IPS-15b (cell line): ENCODE measurements around the gene PRKAR1B.
"Not testable (repeated sequence)": the region's sequence is repeated elsewhere in the genome, so short reads cannot be mapped to it uniquely, and the experiment has no call there.

Experiments used
- H3K27me3 ChIP-seq: one replicate; pipeline ENCODE4 v1.6.1; 2013; ENCODE audit warnings: low read length; ENCODE audit not compliant: control insufficient read depth, insufficient read depth
- H3K36me3 ChIP-seq: one replicate; pipeline ENCODE4 v1.6.1; 2013; ENCODE audit warnings: low read length; ENCODE audit not compliant: control insufficient read depth, insufficient read depth
- H3K4me1 ChIP-seq: one replicate; pipeline ENCODE4 v1.6.1; 2013; ENCODE audit warnings: mild to moderate bottlenecking, low read length; ENCODE audit not compliant: control insufficient read depth, insufficient read depth
- H3K4me3 ChIP-seq: one replicate; pipeline ENCODE4 v1.5.1; 2013; ENCODE audit warnings: low read depth, low read length
- H3K9ac ChIP-seq: one replicate; pipeline ENCODE4 v1.6.1; 2013; ENCODE audit warnings: low read depth, mild to moderate bottlenecking, low read length
- H3K9me3 ChIP-seq: one replicate; pipeline ENCODE4 v1.6.1; 2013; ENCODE audit warnings: mild to moderate bottlenecking, low read length; ENCODE audit not compliant: control insufficient read depth, insufficient read depth

Gene PRKAR1B

DNA sequence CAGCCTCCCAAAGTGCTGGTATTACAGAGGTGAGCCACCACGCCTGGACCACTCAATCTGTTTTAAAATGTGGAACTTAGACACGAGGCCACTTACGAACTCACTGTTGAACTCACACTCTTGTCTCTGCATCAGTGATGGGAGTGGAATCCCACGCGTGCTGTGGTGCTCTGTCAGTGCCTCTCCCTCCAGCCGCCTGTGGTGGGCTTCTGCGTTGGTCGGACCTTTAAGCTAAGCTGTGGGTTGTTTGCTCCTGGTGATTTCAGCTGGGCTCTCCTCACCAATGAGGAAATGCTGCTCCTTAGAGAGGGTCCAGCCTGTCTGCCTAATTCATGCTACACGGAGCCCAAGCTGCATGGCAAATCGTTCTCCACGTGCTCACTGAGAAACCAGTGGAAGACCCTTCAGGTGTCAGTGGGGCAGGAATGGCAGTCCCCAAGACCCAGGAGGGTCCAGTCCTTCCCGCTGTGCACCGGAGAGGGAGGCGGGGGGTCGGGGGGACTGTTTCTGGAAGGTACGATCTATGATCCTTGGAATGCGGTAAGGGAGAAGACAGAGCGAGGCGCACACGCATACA, 17.9 kb upstream of the PRKAR1B start:
- Histone ChIP-seq H3K36me3 (peaks cover 28% of the 10 kb centered on the region), H3K9ac (no peak overlapping the region), H3K27me3 (no peaks in the 10 kb centered on the region), H3K4me1 (no peaks in the 10 kb centered on the region), H3K9me3 (no peaks in the 10 kb centered on the region), H3K4me3 (no peak overlapping the region)

DNA sequence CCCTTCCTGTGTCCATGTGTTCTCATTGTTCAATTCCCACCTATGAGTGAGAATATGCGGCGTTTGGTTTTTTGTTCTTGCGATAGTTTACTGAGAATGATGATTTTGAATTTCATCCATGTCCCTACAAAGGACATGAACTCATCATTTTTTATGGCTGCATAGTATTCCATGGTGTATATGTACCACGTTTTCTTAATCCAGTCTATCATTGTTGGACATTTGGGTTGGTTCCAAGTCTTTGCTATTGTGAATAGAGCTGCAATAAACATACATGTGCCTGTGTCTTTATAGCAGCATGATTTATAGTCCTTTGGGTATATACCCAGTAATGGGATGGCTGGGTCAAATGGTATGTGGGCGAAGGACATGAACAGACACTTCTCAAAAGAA, 17.0 kb upstream of the PRKAR1B start:
- H3K9ac ChIP-seq, H3K4me1 ChIP-seq, H3K27me3 ChIP-seq, H3K4me3 ChIP-seq, H3K9me3 ChIP-seq: not testable (repeated sequence)
- H3K36me3 ChIP-seq = peaks cover 28% of the 10 kb centered on the region

DNA sequence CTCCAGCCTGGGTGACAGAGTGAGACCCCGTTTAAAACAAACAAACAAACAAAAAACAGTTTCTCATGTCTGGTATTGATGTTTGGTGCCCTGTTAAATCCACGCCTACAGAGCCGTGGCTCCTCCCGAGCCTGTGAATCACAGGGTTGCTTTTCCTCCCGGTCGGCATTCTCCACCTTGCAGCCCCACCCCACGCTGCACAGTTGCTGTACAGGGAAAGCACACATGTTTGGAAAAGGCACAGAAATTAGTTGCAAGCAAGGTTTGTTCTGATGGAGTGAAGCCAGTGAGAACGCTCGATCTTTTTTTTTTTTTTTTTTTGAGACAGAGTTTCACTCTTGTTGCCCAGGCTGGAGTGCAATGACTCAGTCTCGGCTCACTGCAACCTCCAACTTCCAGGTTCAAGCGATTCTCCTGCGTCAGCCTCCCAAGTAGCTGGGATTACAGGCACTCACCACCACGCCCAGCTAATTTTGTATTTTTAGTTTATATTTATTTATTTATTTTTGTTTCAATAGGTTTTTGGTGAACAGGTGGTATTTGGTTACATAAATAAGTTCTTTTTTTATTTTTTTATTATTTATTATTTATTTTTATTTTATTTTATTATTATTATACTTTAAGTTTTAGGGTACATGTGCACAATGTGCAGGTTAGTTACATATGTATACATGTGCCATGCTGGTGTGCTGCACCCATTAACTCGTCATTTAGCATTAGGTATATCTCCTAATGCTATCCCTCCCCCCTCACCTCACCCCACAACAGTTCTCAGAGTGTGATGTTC, 16.5 kb upstream of the PRKAR1B start:
- not testable (repeated sequence) for H3K9ac ChIP-seq, H3K9me3 ChIP-seq, H3K4me1 ChIP-seq, H3K27me3 ChIP-seq, H3K4me3 ChIP-seq
- H3K36me3 ChIP-seq = peaks cover 28% of the 10 kb centered on the region

DNA sequence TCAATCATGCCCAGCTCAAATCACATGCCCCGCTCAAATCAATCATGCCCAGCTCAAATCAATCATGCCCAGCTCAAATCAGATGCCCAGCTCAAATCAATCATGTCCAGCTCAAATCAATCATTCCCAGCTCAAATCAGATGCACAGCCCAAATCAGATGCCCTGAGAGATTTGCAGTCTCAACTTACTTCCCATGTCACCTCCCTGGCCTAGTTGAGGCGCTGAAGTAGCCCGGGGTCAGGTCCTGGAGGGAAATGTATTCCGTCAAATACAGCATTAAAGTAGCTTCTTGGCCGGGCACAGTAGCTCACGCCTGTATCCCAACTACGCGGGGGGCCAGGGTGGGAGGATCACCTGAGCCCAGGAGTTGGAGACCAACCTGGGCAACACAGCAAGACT, 15.7 kb upstream of the PRKAR1B start:
- H3K9ac ChIP-seq = no peak overlapping the region
- H3K9me3 ChIP-seq = no peaks in the 10 kb centered on the region
- no peaks in the 10 kb centered on the region for H3K27me3 ChIP-seq
- H3K4me1 ChIP-seq = no peaks in the 10 kb centered on the region
- peaks cover 28% of the 10 kb centered on the region for H3K36me3 ChIP-seq
- H3K4me3 ChIP-seq = no peak overlapping the region

DNA sequence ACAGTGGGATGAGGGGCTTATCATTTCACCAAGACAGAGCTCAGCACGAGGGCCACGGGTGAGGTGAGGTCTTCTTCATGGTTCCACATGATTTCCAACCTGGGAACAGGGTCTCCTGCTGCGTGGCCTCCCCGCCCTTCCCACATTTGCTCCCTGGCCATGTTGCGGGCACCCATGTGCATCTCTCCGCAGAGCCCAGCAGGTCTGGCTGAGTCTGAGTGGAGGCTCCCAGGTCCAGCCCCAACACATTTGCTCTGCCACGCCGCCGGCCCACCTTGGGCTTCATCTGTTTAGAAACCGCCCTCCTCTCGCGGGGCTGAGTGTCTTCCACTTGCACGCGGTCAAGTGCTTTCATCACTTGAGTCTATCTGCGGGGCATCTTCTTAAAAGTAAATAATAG, 14.8 kb upstream of the PRKAR1B start:
- Histone ChIP-seq H3K4me3 (no peak overlapping the region), H3K27me3 (no peaks in the 10 kb centered on the region), H3K9me3 (no peaks in the 10 kb centered on the region), H3K9ac (no peak overlapping the region), H3K4me1 (no peaks in the 10 kb centered on the region), H3K36me3 (peaks cover 30% of the 10 kb centered on the region)

DNA sequence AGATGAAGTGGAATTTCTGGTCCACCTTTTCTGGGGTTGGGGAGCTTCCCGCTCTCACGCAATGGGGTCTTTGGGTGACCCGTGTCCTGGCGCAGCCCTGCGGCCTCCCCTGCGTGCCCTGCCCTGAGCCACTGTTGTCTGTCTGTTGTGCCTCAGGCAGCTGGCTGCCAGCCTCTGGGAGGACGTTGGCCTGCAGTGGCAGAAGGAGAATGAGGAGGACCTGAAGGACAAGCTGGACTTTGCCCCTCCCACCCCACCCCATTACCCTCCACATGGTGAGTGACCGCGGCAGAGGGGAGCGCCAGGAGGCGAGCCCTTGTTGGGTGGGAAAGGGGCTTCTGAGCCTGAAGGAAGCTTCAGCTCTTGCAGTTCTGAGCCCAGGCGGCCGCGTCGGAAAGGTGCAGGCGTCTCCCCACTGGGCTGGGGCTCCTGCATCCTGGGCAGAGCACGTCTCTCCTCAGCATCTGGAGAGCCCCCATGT, 14.2 kb upstream of the PRKAR1B start:
- H3K9me3 ChIP-seq = no peaks in the 10 kb centered on the region
- no peaks in the 10 kb centered on the region for H3K4me1 ChIP-seq
- peaks cover 30% of the 10 kb centered on the region for H3K36me3 ChIP-seq
- H3K4me3 ChIP-seq = no peak overlapping the region
- H3K9ac ChIP-seq = no peak overlapping the region
- H3K27me3 ChIP-seq = no peaks in the 10 kb centered on the region

DNA sequence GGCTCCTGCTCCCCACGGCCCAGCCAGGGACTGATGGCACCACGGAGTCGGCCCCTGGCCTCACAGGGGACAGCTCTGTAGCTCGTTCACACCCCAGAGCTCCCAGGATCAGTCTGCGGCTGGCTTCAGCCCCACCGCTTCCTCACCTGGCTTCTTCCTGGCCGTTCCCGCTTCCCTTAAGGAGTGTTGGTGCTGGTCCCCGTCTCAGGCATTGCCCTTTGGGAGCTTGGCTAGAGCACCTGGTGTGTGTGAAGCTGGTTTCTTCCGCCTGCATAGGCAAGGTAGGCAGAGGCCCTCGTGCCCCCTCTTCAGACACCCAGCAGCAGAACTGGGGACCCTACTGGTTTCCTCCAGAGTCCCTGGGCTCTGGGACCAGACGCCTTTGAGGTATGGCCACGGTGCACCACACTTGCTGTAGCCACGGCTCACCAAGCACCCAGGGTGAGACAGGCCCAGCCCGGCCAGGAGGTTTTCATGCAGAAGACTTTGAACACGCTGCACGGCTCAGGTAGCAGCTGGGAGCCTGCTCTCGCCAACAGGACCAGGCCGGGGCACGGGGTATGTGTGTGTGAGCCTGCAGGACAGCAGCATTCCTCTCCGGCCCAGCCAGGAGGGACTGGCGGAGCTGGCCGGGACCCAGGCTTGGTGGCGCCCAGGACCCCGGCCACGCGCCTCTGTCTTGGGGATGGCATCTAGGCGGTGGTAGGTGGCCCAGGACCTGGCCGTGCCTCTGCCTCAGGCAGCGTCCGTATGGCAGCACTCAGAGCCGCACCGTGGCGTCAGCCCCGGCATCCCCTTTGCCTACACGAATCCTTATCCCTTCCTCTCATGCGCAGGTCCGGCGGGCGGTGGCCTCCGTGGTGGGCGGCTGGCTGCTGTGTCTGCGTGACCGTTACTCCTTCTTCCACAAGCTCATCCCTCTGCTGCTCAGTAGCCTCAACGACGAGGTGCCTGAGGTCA, 13.2 kb upstream of the PRKAR1B start:
- Histone ChIP-seq H3K9ac (no peak overlapping the region), H3K36me3 (peaks cover 27% of the 10 kb centered on the region), H3K9me3 (peaks cover under 1% of the 10 kb centered on the region), H3K4me1 (no peaks in the 10 kb centered on the region), H3K27me3 (no peaks in the 10 kb centered on the region), H3K4me3 (no peak overlapping the region)

DNA sequence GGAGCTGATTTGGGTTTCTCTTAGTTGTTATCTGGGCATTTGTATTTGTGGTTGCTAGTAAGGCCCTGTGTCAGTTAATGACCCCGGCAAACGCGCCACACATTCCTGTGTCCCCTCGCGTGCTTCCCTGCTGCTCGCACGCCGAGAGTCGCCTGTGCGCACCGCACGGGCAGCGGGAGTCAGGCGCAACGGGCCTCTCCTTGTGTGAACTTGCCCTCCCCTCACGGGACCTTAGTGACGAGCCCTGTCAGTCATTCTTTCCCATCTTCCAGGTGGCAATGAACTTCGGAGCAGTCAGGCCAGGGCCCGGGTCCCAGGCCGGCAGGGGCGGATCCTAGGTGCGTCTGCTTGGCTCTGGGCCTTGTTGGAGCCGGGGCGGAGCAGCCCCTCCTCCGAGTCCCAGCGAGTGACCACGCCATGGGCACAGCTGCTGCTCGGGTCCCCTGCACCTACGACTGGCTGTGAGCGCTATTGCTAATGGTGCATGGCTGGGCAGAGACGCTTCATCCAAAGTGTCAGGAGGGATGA, 12.4 kb upstream of the PRKAR1B start:
- Histone ChIP-seq H3K4me3 (no peak overlapping the region), H3K36me3 (peaks cover 31% of the 10 kb centered on the region), H3K9ac (no peak overlapping the region), H3K27me3 (no peaks in the 10 kb centered on the region), H3K4me1 (no peaks in the 10 kb centered on the region), H3K9me3 (peaks cover 6% of the 10 kb centered on the region)

DNA sequence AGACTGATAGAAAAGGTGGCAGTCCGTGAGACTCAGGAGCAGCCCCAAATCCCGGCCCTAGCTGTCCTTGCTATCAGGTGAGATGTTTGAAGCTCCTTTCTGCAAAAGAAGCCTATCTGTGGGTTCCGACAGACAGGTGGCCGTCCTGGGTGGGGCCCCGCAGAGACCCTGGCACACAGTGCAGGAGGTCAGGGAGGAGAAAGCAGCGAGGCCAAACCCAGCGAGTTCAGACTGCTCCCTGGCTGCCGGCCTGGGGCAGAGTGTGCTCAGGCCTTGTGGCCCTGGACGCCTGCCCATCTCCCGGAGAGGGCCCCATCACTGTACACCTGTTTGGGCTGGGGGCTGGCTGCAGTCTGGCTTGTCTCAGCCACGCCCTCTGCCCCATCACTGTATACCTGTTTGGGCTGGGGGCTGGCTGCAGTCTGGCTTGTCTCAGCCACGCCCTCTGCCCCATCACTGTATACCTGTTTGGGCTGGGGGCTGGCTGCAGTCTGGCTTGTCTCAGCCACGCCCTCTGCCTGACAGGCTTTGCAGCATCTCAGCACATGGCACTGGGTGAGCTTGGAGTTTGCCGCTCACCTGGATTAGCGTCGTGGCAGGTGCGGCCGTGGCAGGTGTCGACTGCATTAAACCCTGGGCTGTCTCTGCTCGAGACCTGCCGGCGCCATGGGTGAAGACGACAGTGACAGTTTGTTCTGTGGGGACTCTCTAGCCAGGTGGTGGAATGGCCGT, 11.8 kb upstream of the PRKAR1B start:
- Histone ChIP-seq H3K4me3 (no peak overlapping the region), H3K4me1 (no peaks in the 10 kb centered on the region), H3K36me3 (peaks cover 31% of the 10 kb centered on the region)

DNA sequence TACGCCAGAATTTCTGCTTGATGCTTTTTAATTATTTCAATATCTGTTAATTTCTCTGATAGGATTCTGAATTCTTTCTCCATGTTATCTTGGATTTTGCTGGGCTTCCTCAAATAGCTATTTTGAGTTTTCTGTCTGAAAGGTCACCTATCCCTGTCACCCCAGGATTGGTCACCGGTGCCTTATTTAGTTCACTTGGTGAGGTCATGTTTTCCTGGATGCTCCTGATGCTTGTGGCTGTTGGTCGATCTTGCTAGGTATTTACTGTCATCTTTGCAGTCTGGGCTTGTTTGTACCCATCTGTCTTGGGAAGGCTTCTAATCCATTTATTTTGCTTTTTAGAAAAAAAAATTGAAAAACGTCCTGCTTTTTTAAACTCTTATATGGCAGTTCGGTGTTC, 11.2 kb upstream of the PRKAR1B start:
- Histone ChIP-seq H3K4me1 (no peaks in the 10 kb centered on the region), H3K27me3 (no peaks in the 10 kb centered on the region), H3K4me3 (no peak overlapping the region), H3K36me3 (peaks cover 28% of the 10 kb centered on the region), H3K9ac (no peak overlapping the region), H3K9me3 (peaks cover 6% of the 10 kb centered on the region)

More for the DNA sequence above, 11.8 kb upstream of the PRKAR1B start:
- Histone ChIP-seq H3K9ac (no peak overlapping the region), H3K27me3 (no peaks in the 10 kb centered on the region), H3K9me3 (peaks cover 6% of the 10 kb centered on the region)

DNA sequence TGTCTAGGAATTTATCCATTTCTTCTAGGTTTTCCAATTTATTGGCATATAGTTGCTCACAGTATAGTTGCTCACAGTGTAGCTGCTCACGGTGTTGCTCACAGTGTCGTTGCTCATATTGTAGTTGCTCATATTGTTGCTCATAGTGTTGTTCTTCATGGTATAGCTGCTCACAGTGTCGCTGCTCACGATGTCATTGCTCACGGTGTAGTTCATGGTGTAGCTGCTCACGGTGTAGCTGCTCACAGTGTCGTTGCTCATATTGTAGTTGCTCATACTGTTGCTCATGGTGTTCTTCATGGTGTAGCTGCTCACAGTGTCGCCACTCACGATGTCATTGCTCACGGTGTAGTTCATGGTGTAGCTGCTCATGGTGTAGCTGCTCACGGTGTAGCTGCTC, 7.7 kb upstream of the PRKAR1B start:
- Histone ChIP-seq H3K4me3 (no peak overlapping the region), H3K9me3 (peaks cover 6% of the 10 kb centered on the region), H3K27me3 (no peaks in the 10 kb centered on the region), H3K4me1 (peaks cover 4% of the 10 kb centered on the region), H3K36me3 (peaks cover 30% of the 10 kb centered on the region), H3K9ac (no peak overlapping the region)
